Neural progenitor cell (in vitro differentiated cells): ENCODE results near the gene HOXA5. TPM values are rescaled to one million over a fixed set of nuclear protein-coding genes. Genes with fewer than 3 reads are reported as not detected.

Experiments
- DNase-seq: peaks from one replicate; pipeline ENCODE4 v3.0.0-alpha.2; 2016; ENCODE audit warnings: low spot score
- H2AFZ ChIP-seq: fragments of 200-600 bp; sonication (generic); replicated peaks from 2 replicates; pipeline ENCODE4 v1.6.1; 2016; ENCODE audit warnings: antibody characterized with exemption
- H3F3A ChIP-seq: fragments of 200-600 bp; sonication (generic); 2 replicates; pipeline ENCODE4 v1.6.1; 2016; ENCODE audit warnings: antibody characterized with exemption, low read depth
- H3K27ac ChIP-seq: fragments of 200-600 bp; sonication (generic); 2 replicates; pipeline ENCODE4 v1.5.1; 2016; ENCODE audit warnings: mild to moderate bottlenecking
- H3K27me3 ChIP-seq: fragments of 200-600 bp; sonication (generic); 2 replicates; pipeline ENCODE4 v1.6.1; 2016; ENCODE audit warnings: mild to moderate bottlenecking, moderate library complexity
- H3K36me3 ChIP-seq: fragments of 200-600 bp; sonication (generic); 2 replicates; pipeline ENCODE4 v1.5.1; 2016
- H3K4me1 ChIP-seq: fragments of 200-600 bp; sonication (generic); 2 replicates; pipeline ENCODE4 v1.6.1; 2016; ENCODE audit warnings: mixed run types
- H3K4me2 ChIP-seq: fragments of 200-600 bp; sonication (generic); 2 replicates; pipeline ENCODE4 v1.6.1; 2016
- H3K4me3 ChIP-seq: fragments of 200-600 bp; sonication (generic); 2 replicates; pipeline ENCODE4 v1.5.1; 2016
- H3K79me2 ChIP-seq: fragments of 200-600 bp; sonication (generic); 2 replicates; pipeline ENCODE4 v1.6.1; 2016; ENCODE audit warnings: low read depth
- H3K9ac ChIP-seq: fragments of 200-600 bp; sonication (generic); 2 replicates; pipeline ENCODE4 v1.6.1; 2016
- H3K9me3 ChIP-seq: fragments of 200-600 bp; sonication (generic); 2 replicates; pipeline ENCODE4 v1.5.1; 2016; ENCODE audit warnings: low read depth
- H4K20me1 ChIP-seq: fragments of 200-600 bp; sonication (generic); 2 replicates; pipeline ENCODE4 v1.6.1; 2016; ENCODE audit warnings: low read depth
- H3K27ac Mint-ChIP-seq: 3 replicates; pipeline ENCODE4 v1.8.0; 2021; ENCODE audit warnings: mixed read lengths
- H3K27me3 Mint-ChIP-seq: 2 replicates; pipeline ENCODE4 v1.8.0; 2022; ENCODE audit warnings: low read depth, mild to moderate bottlenecking, inconsistent platforms, moderate library complexity, mixed read lengths; ENCODE audit not compliant: insufficient read depth
- H3K36me3 Mint-ChIP-seq: 3 replicates; pipeline ENCODE4 v1.8.0; 2021; ENCODE audit warnings: mixed read lengths
- H3K4me1 Mint-ChIP-seq: 3 replicates; pipeline ENCODE4 v1.8.0; 2021; ENCODE audit warnings: mixed read lengths
- H3K4me3 Mint-ChIP-seq: 3 replicates; pipeline ENCODE4 v1.8.0; 2021; ENCODE audit warnings: mild to moderate bottlenecking, moderate library complexity, mixed read lengths
- H3K9me3 Mint-ChIP-seq: 3 replicates; pipeline ENCODE4 v1.8.0; 2020; ENCODE audit warnings: mixed read lengths
- CTCF ChIP-seq: fragments of 200-600 bp; sonication (generic); IDR thresholded peaks from 2 replicates; pipeline ENCODE4 v1.5.1; 2017; ENCODE audit warnings: antibody characterized with exemption, mild to moderate bottlenecking
- EZH2 ChIP-seq: fragments of 200-600 bp; sonication (generic); IDR thresholded peaks from 2 replicates; pipeline ENCODE4 v1.6.1; 2017; ENCODE audit warnings: antibody characterized with exemption, mild to moderate bottlenecking, moderate library complexity
- EZH2phosphoT487 ChIP-seq: fragments of 200-600 bp; sonication (generic); IDR thresholded peaks from 2 replicates; pipeline ENCODE4 v1.6.1; 2017; ENCODE audit warnings: antibody characterized with exemption
- total RNA-seq: library from RNA; depleted of rRNA; stranded (reverse); fragments of >200 nt; gene quantifications from 2 replicates; pipeline ENCODE4 v1.2.3, GENCODE V29; 2015; ENCODE audit warnings: low replicate concordance

Gene HOXA5
- total RNA-seq, 1 donor from 2014 or later = not detected

- TF ChIP-seq EZH2 = peak; percentile 91
- TF ChIP-seq EZH2phosphoT487 = peak; percentile 35
- no peak for TF ChIP-seq CTCF
- H3F3A ChIP-seq = peaks cover 5% of the 10 kb centered on the region
- Mint-ChIP-seq H3K27ac (no peak overlapping the region), H3K27me3 (peaks cover 91% of the 10 kb centered on the region), H3K9me3 (peaks cover 3% of the 10 kb centered on the region), H3K36me3 (no peaks in the 10 kb centered on the region), H3K4me3 (no peak overlapping the region), H3K4me1 (no peaks in the 10 kb centered on the region)
- no peak overlapping the region for H3K27ac ChIP-seq
- H4K20me1 ChIP-seq = peaks cover 93% of the 10 kb centered on the region
- no peak overlapping the region for H3K4me2 ChIP-seq
- peaks cover 100% of the 10 kb centered on the region for H3K27me3 ChIP-seq
- H3K4me3 ChIP-seq = no peak overlapping the region
- H3K4me1 ChIP-seq = no peaks in the 10 kb centered on the region
- H2AFZ ChIP-seq = no peak overlapping the region
- H3K79me2 ChIP-seq = no peaks in the 10 kb centered on the region
- no peak for DNase-seq
- H3K36me3 ChIP-seq = no peaks in the 10 kb centered on the region
- H3K9me3 ChIP-seq = no peaks in the 10 kb centered on the region
- no peak overlapping the region for H3K9ac ChIP-seq
These were observed 25.5 kb downstream of the HOXA5 start for GRCh38 chr7:27117887-27118491.

- Mint-ChIP-seq H3K36me3 (no peaks in the 10 kb centered on the region), H3K27me3 (peaks cover 91% of the 10 kb centered on the region), H3K4me1 (no peaks in the 10 kb centered on the region)
These were observed 26.3 kb downstream of the HOXA5 start for GRCh38 chr7:27116962-27117886.

More at GRCh38 chr7:27116962-27117886, 26.3 kb downstream of the HOXA5 start:
- TF ChIP-seq EZH2phosphoT487 (no peak), CTCF (no peak), EZH2 (peak; percentile 53)
- H3K27me3 ChIP-seq = peaks cover 100% of the 10 kb centered on the region
- H3K4me1 ChIP-seq = no peaks in the 10 kb centered on the region
- H3K4me3 ChIP-seq = no peak overlapping the region
- H3K9me3 ChIP-seq = no peaks in the 10 kb centered on the region
- no peak overlapping the region for H3K27ac ChIP-seq
- H2AFZ ChIP-seq = no peak overlapping the region
- H3K4me3 Mint-ChIP-seq = no peak overlapping the region
- no peak overlapping the region for H3K9ac ChIP-seq
- H3F3A ChIP-seq = peaks cover 13% of the 10 kb centered on the region
- H4K20me1 ChIP-seq = peaks cover 93% of the 10 kb centered on the region
- H3K27ac Mint-ChIP-seq = no peak overlapping the region
- no peaks in the 10 kb centered on the region for H3K36me3 ChIP-seq
- no peak overlapping the region for H3K4me2 ChIP-seq
- peaks cover 3% of the 10 kb centered on the region for H3K9me3 Mint-ChIP-seq
- DNase-seq = no peak
- H3K79me2 ChIP-seq = no peaks in the 10 kb centered on the region
